ENCODE results near the gene AUH.

Gene AUH

GRCh38 chr9:91186632-91187108 lies 175.0 kb downstream of the AUH start:
- no peak overlapping the region for H3K4me3 ChIP-seq (ENCODE audit: low read depth, low read length)
- no peak for TF ChIP-seq CTCF (IDR thresholded peaks at IDR 0.05; ENCODE audit: low read depth, low read length, missing control alignments)
- DNase-seq (ENCODE audit: low read depth), result no peak

GRCh38 chr9:91185193-91185886 lies 176.4 kb downstream of the AUH start:
- H3K4me3 ChIP-seq (ENCODE audit: low read depth, low read length), result no peak overlapping the region
- no peak for TF ChIP-seq CTCF (IDR thresholded peaks at IDR 0.05; ENCODE audit: low read depth, low read length, missing control alignments)
- no peak for DNase-seq (ENCODE audit: low read depth)

DNA sequence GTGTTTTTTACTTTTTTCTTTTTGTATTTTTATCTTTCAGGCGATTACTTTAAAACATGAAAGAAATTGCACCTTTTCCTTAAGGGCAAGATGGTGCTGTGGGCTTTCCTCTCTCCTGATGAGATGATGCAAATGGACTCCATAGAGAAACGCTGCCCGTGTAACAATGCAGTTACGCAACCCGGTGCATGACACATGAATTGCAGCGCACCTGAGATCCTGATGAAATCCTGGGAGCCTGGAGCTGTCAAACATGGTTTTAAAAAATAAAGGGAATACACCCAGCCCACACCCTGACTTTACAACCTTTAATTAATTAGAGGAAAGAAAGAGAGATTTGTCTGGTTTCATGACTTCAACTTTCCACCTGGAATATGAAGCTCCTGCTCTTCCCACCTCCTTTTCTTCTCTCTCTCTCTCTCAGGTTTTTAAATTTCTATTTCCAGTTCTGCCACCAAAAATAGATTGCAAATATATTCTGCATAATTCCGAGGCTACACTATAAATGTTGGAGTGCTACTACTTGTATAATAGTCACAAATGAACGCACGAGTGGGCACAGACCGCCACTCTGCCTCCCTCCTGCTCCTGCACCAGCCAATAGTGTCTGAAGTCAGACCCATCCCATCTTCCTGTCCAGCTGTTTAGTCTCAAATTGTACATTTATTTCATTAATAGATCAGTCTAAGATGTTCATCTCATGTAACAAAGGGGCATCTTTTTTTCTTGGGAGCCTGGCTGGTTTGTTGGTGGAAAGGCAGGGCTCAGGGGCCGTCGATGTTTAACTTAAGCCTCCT lies 179.1 kb downstream of the AUH start:
- no peak for TF ChIP-seq CTCF (IDR thresholded peaks at IDR 0.05; ENCODE audit: low read depth, low read length, missing control alignments)
- DNase-seq (ENCODE audit: low read depth), result no peak

GRCh38 chr9:91181541-91181940 lies 180.2 kb downstream of the AUH start:
- H3K4me3 ChIP-seq (ENCODE audit: low read depth, low read length), result no peak overlapping the region
- no peak for TF ChIP-seq CTCF (IDR thresholded peaks at IDR 0.05; ENCODE audit: low read depth, low read length, missing control alignments)
- no peak for DNase-seq (ENCODE audit: low read depth)

More for the DNA sequence above, 179.1 kb downstream of the AUH start:
- no peak overlapping the region for H3K4me3 ChIP-seq (ENCODE audit: low read depth, low read length)

DNA sequence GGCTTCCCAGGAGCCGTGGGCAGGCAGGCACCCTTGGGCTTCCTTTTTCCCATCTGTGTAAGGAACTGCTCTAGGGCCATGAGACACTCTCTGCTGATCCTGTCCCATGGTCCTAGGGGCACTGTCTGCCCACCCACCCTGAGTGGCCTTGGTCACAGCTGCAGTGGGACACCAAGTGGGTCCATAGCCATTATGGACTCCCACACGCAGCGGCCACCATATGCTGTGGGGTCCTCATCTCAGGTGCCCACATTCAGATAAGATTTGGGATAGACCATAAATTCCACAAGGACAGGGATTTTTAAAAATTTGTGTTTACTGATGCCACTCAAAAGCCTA lies 180.8 kb downstream of the AUH start:
- TF ChIP-seq CTCF (IDR thresholded peaks at IDR 0.05; ENCODE audit: low read depth, low read length, missing control alignments), result no peak
- no peak for DNase-seq (ENCODE audit: low read depth)
- no peak overlapping the region for H3K4me3 ChIP-seq (ENCODE audit: low read depth, low read length)

DNA sequence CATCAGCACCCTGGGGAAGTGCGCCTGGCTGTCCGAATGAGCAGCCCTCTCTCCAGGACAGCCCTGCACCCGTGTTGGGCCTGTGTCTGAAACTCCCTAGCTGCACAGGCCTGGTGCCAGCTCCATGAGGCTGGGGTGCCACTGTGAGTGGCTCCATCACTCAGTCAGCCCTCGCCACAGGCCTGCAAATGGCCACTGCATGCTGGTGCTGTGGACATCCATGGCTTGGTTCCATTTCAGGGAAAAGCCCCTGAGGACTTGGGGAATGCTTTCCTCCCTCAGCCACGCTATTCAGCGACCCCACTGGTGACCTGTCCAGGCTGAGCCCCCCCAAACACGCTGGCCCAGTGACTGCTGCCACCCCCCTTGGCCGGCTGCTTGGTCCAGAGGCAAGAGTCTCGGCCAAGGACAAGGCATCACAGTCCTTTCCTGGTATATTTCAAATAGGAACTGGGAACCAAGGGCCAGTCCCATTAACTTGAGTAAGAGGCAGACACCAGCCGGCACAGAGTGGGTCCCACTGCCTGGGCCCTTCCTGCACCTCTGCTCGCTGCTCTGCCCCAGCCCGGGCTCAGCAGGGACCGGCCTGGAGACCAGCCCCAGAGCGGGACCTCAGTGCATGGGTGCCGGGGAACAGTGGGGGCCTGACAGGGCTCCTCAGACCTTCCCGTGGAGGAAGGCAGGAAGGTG lies 181.3 kb downstream of the AUH start:
- no peak for TF ChIP-seq CTCF (IDR thresholded peaks at IDR 0.05; ENCODE audit: low read depth, low read length, missing control alignments)
- no peak overlapping the region for H3K4me3 ChIP-seq (ENCODE audit: low read depth, low read length)
- no peak for DNase-seq (ENCODE audit: low read depth)

Data from GM12864 (cell line).